AG09319 (cell line): Measurements from ENCODE around the gene SRSF9.

Source experiments
- DNase-seq: peaks from one replicate; pipeline ENCODE4 v3.0.0-alpha.2; 2010; ENCODE audit warnings: low read depth; ENCODE audit errors: extremely low read depth
- TF ChIP-seq, protein P1 (sequence below): IDR thresholded peaks from 2 replicates; pipeline ENCODE4 v1.5.1; 2011; ENCODE audit warnings: low read depth, mild to moderate bottlenecking, inconsistent platforms, low read length, moderate library complexity

The SRSF9 gene

DNA sequence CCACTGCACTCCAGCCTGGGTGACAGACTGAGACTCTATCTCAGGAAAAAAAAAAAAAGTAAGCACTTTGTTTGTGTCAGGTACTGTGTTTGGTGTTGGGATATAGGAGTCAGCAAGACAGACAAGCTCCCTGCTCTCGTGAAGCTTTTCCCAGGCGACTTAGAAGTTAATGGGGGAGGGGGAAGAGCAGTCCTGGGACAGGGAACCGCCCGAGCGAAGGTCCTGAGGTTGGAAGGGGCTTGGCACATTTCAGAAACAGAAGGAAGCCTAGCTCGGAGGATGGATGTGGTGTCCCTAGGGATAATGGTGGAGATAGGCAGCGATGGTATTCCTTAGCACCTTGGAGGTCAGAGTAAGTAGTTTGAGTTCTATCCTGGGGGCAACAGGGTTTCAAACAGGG is 40.2 kb downstream of the SRSF9 start:
- no peak for DNase-seq
- TF ChIP-seq, protein P1, sequence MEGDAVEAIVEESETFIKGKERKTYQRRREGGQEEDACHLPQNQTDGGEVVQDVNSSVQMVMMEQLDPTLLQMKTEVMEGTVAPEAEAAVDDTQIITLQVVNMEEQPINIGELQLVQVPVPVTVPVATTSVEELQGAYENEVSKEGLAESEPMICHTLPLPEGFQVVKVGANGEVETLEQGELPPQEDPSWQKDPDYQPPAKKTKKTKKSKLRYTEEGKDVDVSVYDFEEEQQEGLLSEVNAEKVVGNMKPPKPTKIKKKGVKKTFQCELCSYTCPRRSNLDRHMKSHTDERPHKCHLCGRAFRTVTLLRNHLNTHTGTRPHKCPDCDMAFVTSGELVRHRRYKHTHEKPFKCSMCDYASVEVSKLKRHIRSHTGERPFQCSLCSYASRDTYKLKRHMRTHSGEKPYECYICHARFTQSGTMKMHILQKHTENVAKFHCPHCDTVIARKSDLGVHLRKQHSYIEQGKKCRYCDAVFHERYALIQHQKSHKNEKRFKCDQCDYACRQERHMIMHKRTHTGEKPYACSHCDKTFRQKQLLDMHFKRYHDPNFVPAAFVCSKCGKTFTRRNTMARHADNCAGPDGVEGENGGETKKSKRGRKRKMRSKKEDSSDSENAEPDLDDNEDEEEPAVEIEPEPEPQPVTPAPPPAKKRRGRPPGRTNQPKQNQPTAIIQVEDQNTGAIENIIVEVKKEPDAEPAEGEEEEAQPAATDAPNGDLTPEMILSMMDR, result no peak

DNA sequence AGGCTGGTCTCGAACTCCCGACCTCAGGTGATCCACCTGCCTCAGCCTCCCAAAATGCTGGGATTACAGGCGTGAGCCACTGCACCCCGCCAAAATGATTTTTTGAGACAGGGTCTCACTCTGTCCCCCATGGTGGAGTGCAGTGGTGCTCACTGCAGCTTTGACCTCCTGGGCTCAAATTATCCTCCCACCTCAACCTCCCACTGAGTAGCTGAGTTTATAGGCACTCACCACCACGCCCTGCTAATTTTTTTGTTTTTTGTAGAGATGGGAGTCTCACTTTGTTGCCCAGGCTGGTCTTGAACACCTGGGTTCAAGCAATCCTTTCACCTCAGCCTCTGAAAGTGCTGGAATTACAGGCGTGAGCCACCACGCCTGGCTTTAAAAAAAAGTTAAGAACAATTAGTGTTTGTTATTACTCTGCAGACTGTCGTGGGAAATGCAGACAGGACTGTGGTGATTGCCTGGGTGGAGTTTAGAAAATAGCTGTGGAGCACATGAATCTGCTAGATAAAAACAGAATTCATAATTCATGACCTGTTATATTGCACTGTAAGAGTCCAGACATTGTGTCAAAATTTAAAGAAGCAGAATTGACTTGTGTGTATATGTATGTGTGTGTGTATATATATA is 40.8 kb downstream of the SRSF9 start:
- TF ChIP-seq, protein P1, result no peak
- no peak for DNase-seq

DNA sequence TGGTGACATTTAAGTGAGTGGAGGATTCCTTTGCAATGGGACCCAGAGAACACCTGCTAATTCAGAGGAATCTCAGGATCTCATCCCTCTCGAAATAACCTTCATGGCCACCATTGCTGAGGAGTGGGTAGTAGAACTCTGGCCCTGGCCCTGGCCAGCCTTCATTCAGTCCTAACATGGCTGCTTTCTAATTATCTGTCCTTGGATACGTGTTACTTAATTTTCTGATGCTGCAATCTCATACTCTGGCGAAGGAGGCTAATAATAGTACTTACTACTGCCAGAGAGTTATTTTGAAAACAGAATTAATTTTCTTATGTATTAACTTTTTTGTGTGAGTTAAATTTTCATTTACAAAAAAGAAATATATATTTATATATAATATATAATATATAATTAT is 43.8 kb downstream of the SRSF9 start:
- no peak for DNase-seq
- TF ChIP-seq, protein P1, result no peak

DNA sequence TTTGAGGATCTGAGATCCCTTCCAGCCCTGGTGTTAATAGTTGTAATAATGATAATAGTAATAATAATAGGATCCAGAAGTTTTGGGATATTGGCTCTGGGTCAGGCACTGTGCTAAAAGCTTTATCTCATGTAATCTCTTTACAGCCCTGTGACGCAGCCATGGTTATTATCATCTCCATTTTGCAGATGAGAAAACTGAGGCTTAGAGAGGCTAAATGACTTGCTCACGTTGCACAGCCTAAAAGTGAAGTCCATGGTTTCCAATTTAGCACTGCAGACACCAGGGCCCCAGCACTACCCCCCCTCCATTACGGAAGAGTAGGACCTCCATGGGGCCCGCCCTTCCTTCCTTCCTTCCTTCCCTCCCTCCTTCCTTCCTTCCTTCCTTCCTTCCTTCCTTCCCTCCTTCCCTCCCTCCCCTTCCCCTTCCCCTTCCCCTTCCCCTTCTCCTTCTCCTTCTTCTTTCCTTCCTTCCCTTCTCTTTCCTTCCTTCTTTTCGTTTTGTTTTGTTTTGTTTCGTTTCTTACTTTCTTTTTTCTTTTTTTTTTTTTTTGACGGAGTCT is 46.6 kb downstream of the SRSF9 start:
- TF ChIP-seq, protein P1, result no peak
- no peak for DNase-seq

DNA sequence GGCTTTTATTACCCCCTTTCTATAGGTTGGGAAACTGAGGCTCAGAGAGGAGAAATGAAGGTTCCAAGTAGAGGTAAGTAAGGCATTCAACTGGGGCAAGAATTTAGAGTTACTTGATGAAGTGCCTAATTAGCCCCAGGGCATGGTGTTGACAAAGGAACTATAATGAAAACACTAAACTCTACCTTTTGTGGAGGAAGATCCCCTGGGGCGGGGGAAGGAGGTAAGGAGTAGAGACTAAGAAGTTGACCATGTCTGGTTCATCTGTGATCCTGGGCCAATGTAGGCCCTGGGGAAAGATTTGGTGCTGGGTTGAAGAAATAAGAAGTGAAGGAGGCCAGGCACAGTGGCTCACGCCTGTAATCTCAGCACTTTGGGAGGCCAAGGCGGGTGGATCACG is 47.8 kb downstream of the SRSF9 start:
- no peak for DNase-seq
- TF ChIP-seq, protein P1, result no peak

DNA sequence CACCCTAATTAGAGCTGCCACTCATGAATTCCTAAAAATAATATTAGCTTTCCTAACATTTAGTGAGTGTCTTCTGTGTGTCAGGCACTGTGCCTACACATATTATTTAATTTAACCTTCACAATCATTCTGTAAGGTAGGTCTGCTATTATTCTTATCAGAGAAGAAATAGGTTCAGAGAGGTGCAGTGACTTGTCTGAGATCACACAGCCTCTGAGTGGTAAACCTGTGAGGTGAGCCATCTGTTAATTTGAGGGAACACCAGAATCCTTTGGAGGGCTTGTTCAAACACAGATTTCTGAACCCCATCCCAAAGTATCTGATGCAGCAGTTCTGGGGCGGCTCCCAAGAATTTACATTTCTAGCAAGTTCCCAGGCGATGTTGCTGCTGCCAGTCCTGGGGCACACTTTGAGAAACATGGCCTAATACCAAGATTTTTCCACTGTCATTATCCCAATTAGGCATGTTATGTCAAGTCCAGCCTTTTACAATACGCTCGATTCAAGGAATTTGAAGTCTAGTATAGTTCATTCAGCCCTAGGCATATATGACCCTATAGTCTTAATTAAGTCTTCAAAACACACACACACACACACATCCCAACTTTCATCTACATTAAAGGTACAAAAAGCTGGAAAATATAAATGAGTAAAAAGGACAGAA is 51.5 kb downstream of the SRSF9 start:
- TF ChIP-seq, protein P1, result no peak
- DNase-seq, result no peak

DNA sequence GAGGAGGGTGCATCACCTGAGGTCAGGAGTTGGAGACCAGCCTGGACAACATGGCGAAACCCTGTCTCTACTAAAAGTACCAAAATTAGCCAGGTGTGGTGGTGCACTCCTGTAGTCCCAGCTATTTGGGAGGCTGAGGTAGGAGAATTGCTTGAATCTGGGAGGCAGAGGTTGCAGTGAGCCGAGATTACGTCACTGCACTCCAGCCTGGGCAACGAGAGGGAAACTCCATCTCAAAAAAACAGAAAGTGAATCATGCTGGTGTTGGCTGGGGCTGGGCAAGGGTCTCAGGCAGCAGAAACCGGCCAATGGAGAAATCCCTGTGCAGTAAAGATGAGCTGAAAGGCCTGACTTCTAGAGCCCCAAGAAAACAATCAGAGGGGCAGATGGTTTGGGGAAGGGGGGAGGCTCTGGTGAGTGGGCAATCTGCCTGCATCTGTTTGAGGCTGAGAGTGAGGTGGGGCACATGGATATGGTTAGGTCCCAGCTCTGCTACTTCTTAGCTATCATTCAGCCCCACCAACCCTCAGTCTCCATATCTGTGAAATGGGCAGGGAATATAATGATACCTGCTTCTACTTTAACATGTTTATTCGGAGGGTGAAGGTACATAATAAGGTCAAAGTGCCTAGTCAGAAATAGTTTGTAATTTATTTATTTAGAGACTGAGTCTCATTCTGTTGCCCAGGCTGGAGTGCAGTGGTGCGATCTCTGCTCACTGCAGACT is 52.9 kb downstream of the SRSF9 start:
- TF ChIP-seq, protein P1, result no peak

More for the DNA sequence above, 52.9 kb downstream of the SRSF9 start:
- DNase-seq, result no peak
